Measurements from ENCODE around the gene TMEFF1.

TMEFF1 gene

DNA sequence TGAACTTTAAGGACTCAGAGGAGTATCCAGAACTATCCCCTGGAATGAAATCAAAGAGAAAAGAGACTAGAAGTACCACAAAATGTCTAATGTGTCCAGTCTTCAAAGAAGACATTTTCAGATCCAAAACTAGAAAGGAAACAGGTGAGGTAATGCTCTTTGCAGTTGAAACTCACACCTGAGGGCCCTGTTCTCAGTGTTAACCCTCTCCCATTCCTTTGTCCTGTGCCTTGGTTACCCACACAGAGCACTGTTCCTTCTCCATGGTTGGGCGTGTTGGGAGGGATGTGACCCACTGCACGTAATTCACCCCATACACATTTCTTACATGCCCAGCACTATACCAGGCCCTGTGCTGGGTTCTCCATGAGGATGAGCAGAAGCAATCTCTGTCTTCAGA lies 24.7 kb upstream of the TMEFF1 start:
- DNase-seq (ENCODE audit: low read depth), result no peak

DNA sequence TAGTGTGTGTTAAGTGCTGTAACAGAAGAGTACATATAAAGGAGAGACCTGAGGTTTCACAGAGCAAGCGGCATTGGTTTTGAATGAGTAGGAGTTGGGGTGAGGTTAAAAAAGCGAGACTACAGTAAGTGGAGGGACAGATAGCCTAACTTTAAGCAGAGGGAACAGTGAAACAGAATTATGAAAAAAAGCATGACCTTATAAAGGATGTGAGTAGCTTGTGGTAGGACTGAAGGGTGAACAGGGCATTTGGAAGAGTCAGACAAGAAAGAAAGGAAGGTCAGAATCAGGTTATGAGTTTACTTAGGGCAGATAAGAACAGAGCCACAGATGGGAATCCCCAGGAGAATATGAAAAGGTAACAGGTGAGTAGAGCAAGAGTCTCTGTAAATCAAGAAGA lies 23.5 kb upstream of the TMEFF1 start:
- DNase-seq (ENCODE audit: low read depth), result no peak

DNA sequence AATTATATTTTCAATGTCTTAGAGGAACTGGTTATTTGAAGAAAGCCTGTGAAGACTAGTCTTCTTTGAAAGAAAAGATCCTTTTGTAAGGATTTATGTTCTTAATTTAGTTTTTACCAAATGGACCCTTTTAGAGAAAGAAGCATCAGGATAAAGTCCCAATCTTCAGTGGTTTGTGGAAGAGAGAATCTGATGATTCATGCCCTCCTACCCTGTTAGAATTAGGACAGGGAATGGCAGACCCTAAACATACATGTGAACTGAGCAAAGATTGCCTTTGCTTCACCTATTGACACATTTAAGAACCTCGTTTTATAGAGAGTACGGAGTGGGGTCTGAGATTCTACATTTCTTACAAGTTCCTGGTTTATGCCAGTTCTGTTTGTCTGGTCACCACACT lies 20.1 kb upstream of the TMEFF1 start:
- no peak for DNase-seq (ENCODE audit: low read depth)

DNA sequence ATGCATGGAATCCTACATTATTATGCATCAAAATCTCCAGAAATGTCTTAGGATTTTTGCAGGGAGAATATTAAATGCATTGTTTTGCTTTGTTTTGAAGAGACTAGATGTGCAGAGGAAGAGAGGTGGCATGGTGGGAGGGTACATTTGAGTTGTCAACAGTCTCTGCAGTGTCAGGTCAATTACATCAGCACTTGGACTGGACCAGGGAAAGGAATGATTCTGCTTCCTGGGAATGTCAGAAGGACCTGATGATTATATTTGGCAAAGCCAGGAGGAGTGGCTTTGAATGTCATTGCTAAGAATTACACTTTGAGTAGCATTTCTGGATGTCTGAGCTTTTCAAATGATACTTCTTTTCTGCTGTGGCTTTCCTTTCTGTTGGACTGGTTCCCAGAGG lies 17.5 kb upstream of the TMEFF1 start:
- no peak for DNase-seq (ENCODE audit: low read depth)

DNA sequence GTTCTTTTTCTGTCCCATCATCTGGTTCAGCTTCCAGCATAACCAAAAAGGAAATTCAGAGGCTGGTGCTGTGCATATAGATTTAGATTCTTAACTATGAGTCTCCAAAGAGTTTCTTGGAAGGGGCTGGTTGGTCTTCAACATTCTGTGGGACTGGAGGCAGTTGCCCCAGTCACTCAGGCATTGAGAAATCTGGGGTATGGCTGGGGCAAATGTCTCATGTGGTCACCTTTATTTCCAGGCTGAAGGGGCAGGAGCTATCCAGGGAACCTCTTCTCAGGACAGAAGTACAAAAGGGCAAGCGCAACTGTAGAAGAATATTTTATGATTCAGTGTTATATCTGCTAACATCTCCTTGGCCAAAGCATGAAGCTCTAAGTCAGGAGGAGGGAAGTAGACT lies 15.4 kb upstream of the TMEFF1 start:
- no peak for DNase-seq (ENCODE audit: low read depth)

DNA sequence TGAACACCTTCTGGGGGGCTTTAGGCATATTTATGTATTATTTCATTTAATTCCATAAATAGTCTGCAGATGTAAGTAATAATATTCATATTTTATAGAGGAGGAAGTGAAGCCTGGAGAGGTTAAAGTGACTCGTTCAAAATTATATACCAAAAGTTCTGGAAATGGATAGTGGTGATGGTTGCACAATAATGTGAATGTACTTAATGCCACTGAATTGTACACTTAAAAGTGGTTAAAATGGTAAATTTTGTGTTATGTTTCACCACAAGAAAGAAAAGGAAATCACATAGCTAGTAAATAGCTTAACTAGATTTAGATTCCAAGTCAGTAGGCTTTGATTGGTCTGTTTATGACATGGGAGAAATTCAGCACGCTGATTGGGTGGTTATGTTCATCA lies 13.0 kb upstream of the TMEFF1 start:
- DNase-seq (ENCODE audit: low read depth), result no peak

DNA sequence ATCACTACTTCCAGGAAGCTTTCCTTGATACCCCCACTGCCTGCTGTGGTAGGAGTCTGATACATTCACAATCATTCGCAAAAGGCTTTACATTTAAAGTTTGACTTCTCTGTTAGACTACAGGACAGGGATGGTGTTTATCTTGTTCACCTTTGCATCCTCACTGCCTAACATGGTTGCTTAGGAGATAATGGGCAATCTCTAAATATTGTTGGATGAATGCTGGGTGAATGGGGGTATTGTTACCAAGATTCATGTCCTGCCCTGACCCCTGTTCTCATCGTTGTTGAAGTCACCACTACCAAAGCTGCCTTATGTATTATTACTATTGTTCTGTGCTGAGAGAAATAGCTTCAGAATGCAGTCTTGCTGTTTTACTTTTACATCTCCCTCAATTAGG lies 7.7 kb upstream of the TMEFF1 start:
- no peak for DNase-seq (ENCODE audit: low read depth)

DNA sequence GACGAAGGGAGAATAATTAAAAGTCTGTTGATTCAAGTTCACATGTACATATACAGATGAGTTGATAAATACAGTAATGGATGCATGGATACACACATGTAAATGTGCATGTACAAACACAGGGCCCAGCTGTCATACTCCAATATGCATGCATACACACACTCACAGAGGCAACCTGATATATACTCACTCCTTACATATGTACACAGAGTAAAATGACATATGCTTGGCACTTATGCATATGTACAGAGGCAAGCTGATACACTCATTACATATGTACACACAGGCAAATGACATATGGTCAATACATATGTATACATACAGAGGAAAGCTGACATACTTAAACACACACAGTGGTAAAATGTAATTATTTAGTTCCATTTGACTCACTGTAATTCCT lies 7.2 kb upstream of the TMEFF1 start:
- DNase-seq (ENCODE audit: low read depth), result no peak

DNA sequence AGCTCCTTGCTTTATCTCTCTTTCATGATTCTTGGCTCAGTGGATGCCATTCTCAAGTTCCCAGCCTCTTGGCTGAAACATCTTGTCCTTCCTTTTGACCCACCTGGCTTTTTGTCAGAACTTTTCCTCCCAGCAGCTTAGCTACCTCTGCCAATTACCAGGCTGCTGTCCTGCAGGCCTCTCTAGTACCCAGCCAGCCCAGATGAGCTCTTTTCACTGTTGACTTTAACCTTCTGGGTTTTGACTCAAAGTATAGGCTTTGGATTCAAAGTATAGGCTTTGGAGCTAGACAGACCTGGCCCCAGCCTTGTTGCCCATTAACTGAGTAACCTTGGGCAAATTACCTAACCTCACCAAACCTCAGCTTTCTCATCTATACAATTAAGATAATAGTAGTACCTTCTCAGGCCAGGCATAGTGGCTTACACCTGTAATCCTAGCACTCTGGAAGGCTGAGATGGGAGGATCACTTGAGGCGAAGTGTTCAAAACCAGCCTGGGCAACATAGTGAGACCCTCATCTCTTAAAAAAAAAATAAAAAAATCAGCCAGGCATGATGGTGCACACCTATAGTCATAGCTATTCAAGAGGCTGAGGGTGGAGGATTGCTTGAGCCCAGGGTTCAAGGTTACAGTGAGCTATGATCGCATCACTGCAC lies 6.6 kb upstream of the TMEFF1 start:
- DNase-seq (ENCODE audit: low read depth), result no peak

DNA sequence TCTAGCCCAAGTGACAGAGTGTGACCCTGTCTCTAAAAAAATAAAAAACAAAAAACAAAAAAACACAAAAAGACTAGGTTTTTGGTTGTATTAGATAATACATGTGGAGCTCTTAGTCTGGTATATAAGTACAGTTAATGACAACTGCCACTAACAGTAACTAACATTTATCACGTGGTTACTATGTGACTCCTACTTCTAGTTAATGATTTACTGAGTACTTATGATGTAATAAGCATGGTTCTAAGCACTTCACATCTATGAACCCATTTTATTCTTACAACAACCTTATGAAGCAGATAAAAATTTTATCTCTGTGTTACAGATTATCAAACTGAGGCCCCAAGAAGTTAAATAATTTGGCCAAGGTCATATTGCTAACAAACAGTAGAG lies 6.1 kb upstream of the TMEFF1 start:
- no peak for DNase-seq (ENCODE audit: low read depth)

DNA sequence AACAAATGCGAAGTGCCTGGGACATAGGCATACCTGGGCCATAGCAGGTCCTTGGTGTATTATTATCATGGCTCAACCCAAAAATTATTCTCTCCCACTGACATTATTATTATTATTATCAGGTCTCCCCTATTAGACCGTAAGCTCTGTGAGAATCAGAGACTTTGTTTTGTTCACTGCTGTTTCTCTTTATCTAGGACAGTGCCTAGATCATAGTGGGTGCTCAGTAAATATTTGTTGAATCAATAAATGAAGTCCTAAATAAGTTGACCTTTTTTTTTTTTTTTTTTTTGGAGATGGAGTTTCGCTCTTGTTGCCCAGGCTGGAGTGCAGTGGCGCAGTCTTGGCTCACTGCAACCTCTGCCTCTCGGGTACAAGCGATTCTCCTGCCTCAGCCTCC lies 4.9 kb upstream of the TMEFF1 start:
- DNase-seq (ENCODE audit: low read depth), result no peak

DNA sequence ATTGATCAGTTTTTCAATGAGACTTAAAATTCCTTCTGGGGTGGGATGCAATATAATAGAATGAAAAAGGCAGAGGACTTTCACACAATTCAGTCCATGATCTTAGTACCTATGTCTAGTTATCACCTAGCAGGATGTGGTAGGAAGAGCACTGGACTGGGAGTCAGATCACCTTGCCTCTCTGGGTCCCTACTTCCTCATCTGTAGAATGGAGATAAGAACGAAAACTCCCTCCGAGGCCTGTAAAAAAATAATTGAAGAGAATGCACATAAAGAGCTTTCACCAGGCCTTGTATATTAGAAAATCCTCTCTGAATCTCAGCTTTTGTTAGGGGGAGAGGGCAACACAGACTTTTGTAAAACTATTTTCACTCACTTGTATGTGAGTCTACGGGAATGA lies 681 bp upstream of the TMEFF1 start:
- no peak for DNase-seq (ENCODE audit: low read depth)

DNA sequence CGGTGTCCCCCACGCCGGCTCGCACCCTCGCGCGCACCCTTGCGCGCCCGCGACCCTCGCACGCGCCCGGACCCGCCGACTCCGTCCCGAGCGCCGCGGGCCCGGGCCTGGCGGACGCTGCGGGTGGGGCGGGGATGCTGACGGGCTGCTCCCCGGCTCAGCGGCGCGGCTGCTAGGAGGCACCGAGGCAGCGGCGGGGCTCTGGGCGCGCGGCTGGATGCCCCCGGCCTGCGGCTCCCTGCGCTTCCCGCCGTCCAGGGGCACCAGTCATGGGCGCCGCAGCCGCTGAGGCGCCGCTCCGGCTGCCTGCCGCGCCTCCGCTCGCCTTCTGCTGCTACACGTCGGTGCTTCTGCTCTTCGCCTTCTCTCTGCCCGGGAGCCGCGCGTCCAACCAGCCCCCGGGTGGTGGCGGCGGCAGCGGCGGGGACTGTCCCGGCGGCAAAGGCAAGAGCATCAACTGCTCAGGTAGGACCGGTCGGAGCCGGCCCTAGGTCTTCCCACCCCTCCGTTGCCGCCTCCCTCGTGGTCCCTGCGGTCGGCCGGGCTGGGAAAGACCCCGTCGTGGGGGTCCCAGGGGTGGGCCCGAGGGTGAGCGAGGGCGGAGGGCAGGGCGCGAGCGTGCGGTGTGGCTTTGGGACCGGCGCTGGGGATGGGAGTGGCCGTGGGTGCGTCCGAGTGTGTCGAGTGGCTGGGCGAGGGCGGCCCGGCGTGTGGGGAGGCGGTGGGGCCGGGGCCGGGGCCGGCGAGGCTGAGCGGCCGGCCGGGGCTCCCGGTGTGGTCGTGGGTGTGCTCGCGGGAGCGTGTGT lies 530 bp downstream of the TMEFF1 start:
- DNase-seq (ENCODE audit: low read depth), result peak; percentile 6

DNA sequence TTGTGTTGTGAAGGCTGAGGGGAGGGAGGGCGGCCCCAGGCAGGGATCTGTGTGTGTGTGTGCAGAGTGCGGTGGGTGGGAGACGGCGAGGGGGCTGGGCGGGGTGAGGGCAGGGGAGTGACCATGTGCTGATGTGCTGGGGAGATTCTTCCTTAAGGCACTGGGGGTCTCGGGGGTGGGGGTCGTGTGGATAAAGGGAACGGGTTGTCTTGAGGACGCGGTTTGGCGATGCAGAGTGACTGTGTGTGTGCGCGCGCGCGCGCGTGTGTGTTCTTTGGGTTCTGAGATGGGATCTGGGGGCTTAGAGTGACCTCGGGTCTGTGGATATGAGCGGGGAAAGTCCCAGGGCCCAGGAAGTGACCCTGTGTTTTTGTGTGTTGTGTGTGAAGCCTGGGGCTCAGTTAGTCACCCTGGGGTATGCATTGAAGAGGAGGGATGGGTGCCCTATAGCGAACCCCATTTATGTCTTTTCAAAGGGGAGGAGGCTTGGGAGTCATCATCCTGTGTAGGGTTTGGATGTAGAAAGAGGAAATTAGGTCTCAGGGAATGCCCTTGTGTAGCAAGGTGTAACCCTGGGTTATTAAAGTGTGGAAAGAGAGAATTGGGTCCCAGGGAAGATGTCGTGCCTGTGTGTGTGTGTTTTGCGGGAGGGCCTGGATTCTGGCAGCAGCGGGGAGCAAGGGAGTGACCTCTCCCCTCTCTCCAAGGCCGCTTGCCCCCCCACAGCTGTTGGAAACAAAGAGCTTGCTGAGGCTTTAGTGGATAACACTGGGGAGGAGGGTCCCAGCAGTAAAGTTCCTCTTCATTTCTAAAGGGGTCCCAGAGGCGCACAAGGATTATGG lies 1.4 kb downstream of the TMEFF1 start:
- DNase-seq (ENCODE audit: low read depth), result no peak

DNA sequence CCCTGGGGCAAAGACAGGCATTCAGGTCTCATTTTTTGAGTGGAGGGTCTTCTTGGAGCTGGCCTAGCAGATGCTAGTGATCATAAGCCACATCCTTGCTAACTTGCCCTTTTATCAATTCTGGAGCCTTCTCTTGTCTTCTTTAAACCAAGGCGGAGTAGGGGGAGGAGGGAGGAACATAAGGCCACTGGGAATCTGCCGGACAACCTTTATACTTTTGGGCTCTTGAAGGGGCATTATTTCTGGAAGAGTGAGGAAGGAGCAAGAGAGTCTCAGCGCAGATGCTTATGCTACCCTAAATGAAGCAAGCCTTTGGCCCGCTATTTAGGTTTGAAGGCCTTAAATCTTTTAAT lies 2.0 kb downstream of the TMEFF1 start:
- DNase-seq (ENCODE audit: low read depth), result no peak

DNA sequence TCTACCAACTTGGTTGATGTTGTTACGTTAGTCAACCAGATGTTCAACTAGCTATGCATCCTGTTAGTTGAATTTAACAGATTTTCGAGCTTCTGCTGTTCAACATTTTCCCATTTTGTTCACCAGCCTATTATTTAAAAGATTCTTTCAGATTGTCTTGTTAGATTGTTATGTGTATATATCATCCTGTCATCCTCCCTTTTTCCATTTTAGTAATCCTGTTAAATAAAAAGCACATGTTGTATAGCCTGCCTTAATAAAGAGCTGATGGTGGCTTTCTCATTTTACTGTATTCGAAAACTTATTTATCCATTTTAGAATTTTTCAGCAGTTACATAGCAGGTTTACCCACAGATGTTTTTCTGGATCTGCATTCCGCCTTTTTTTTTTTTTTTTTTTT lies 4.3 kb downstream of the TMEFF1 start:
- DNase-seq (ENCODE audit: low read depth), result no peak

DNA sequence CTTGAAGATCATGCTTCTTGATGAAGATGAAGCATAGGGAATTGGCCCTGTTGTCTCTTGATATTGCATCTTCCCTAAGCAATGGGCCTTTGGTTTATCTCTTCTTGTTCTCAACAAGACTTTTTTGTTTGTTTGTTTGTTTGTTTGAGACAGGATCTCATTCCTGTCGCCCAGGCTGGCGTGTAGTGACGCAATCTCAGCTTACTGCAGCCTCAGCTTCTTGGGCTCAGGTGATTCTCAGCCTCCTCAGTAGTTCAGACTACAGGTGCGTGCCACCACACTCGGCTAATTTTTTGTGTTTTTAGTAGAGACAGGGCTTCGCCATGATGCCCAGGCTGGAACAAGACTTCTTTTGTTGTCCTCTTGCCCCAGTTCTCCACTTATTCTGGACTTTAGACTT lies 5.2 kb downstream of the TMEFF1 start:
- no peak for DNase-seq (ENCODE audit: low read depth)

DNA sequence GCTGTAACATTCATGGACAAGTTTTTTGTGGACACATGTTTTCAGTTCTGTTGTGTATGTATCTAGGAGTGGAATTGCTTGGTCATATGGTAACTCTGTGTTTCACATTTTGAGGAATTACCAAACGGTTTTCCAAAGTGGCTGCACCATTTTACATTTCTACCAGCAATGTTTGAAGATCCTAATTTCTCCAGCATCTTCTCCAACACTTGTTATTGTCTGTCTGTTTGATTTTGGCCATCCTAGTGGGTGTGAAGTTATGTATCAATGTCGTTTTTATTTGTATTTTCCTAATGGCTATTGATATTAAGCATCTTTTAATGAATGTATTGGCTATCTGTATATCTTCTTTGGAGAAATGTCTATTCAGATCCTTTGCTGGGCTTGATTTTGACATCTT lies 6.9 kb downstream of the TMEFF1 start:
- DNase-seq (ENCODE audit: low read depth), result no peak

DNA sequence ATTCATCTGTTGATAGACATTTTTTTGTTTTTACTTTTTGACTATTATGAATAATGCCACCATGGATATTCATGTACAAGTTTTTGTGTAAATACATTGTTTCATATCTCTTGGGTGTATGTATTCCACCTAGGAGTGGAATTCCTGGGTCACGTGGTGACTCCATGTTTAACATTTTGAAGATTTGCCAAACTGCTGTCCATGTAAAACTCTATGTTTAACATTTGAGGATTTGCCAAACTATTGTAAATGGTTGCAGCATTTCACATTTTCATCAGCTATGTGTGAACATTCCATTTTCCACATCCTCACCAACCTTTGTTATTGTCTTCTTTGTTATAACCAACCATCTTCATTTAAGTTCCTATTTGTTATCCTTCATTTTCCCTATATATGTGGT lies 12.2 kb downstream of the TMEFF1 start:
- DNase-seq (ENCODE audit: low read depth), result no peak

DNA sequence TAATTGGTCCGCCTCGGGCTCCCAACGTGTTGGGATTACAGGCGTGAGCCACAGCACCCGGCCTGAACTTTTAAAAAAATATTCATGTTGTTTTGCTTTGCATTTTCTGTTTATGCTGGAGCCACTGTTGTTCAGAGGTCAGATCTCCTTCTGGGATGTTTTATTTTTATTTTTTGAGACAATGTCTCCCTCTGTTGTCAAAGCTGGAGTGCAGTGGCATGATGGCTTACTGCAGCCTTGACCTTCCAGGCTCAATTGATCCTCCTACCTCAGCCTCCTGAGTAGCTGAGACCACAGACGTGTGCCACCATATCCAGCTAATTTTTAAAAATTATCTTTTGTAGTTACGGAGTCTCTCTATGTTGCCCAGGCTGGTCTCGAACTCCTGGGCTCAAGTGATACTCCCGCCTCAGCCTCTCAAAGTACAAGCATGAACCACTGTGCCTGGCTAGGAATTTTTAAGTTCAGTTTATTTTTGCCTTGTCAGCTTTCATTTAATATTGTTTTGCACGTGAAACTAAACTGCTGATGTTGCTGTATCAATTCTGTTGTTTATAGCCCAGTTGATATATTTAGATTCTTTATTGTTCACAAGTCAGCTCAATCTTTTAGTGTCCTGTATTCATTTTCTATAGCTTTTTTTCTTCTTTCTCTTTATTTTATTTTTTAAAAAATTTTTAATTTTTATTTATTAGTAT lies 13.7 kb downstream of the TMEFF1 start:
- no peak for DNase-seq (ENCODE audit: low read depth)

DNA sequence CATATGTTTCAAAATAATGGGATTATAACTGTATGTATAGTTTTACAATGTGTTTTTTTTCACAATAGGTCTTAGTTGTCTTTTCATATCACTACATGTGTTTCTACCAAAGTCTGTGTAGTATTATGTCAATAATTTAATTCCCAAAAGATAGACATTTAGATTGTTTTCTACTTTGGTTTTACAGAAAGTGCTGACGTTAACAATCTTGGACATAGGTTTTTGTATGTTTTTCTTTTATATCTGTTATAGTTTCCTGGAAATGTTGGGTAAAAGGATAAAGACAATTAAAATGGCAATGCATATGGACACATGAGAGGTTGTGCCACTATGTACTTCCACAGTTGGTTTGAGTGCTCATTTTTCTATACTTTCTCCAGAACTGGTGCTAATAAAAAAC lies 15.2 kb downstream of the TMEFF1 start:
- no peak for DNase-seq (ENCODE audit: low read depth)

DNA sequence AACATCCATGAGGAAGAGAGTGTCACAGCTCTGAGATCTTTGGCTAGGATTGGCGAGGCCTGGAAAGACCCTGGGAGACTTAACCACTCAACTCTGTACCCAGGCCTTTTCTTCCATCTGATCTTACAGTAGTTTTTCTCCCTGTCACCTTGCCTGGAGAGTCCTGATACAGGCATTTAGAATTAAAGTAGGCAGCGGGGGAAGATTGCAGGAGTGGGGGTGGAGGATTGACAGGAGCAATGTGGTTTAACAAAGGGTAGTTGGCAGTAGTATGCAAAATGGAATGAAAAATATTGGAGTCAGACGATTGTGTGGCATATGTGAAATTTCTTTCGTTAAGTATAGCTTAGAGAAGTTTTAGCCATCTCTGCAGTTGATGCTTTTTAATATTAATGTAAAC lies 16.9 kb downstream of the TMEFF1 start:
- no peak for DNase-seq (ENCODE audit: low read depth)

DNA sequence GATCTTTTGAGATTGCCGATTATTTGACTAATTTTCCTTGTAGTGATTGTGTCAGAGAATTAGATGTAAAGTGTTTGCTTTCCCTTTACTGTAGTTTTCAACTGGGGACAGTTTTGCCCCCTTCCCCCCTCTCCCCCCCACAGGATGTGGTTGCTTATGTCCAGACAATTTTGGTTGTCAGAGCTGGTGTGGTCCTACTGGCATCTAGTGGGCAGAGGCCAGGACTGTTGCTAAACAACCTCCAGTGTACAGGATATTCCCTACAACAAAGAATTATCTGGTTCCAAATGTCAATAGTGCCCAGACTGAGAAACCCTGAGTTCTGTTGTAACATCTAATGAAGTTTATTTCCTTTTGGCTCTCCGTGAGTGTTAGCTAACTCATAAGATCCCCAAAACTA lies 20.0 kb downstream of the TMEFF1 start:
- DNase-seq (ENCODE audit: low read depth), result no peak

All from stimulated activated CD8-positive, alpha-beta memory T cell treated with anti-CD3 and anti-CD28 coated beads, Interleukin-12 subunit alpha, Interleukin-12 subunit beta, amount 100 ng/mL, for 1 hour (primary cell).